Measurements from ENCODE around the gene WIZ. TPM values are rescaled to one million over a fixed set of nuclear protein-coding genes. Genes with fewer than 3 reads are reported as not detected.
A peak's percentile ranks its signal among the peaks of the same experiment; 100 is the strongest.

Gene WIZ
- total RNA-seq, 4 donors from 2014 or later: 23.0 to 48.5 (median 29.6) TPM

GRCh38 chr19:15381429-15381828 lies 68.3 kb downstream of the WIZ start:
- no peak overlapping the region for H3K27ac ChIP-seq
- intact Hi-C loops (cut with DNase I): loop anchor here (5.0 kb wide), 1 partner anchor 36 kb away; the partner anchor contains the start of gene AKAP8L
- H3K27me3 ChIP-seq: no peaks in the 10 kb centered on the region
- H3K4me1 ChIP-seq: peaks cover 21 to 29% of the 10 kb centered on the region in 2 donors
- DNase-seq: no peak
- no peaks in the 10 kb centered on the region for H3K36me3 ChIP-seq
- WGBS, 2 donors: 88 to 92% methylated on average over 2 of the region's 2 CpGs
- H3K9me3 ChIP-seq: no peaks in the 10 kb centered on the region
- no peak overlapping the region for H3K4me3 ChIP-seq (replicated peaks in 1 of 3)
- no peak for TF ChIP-seq CTCF (IDR thresholded peaks at IDR 0.05)
- no peak for TF ChIP-seq POLR2A (IDR thresholded peaks at IDR 0.05)

GRCh38 chr19:15379999-15380647 lies 69.6 kb downstream of the WIZ start:
- intact Hi-C loops (cut with DNase I): loop anchor here (5.0 to 10.0 kb wide), 3 partner anchors 37 to 175 kb away; partner anchors contain the start of gene AKAP8L
- peaks cover 21 to 38% of the 10 kb centered on the region in 2 donors for H3K4me1 ChIP-seq
- DNase-seq: peak; percentile 53 to 58
- H3K27me3 ChIP-seq: no peaks in the 10 kb centered on the region
- H3K36me3 ChIP-seq: no peaks in the 10 kb centered on the region
- peak overlapping the region; percentile 34 to 88 (median 59) for H3K4me3 ChIP-seq (replicated peaks in 1 of 3)
- TF ChIP-seq CTCF (IDR thresholded peaks at IDR 0.05): no peak
- TF ChIP-seq POLR2A (IDR thresholded peaks at IDR 0.05): no peak
- H3K27ac ChIP-seq: peak overlapping the region; percentile 50 to 97 (median 51)
- H3K9me3 ChIP-seq: no peaks in the 10 kb centered on the region
- WGBS, 2 donors: 4 to 75% methylated on average over 2 to 18 of the region's 56 CpGs

GRCh38 chr19:15379083-15379998 lies 70.4 kb downstream of the WIZ start, which contains the start of gene AKAP8:
AKAP8 (minus strand) TSS chr19:15379787; CDS start chr19:15379731, 56 bp downstream.
- Histone ChIP-seq H3K27ac (peak within 1 kb of the TSS; percentile 89 to 98 (median 97)), H3K4me3 (replicated peaks in 1 of 3) (peak within 1 kb of the TSS; percentile 54 to 88 (median 70)), H3K36me3 (no peaks in the 10 kb centered on the region), H3K27me3 (no peaks in the 10 kb centered on the region), H3K9me3 (no peaks in the 10 kb centered on the region), H3K4me1 (peaks cover 21 to 46% of the 10 kb centered on the region in 2 donors)
- TF ChIP-seq POLR2A (IDR thresholded peaks at IDR 0.05) (peak; percentile 38 to 82), CTCF (IDR thresholded peaks at IDR 0.05) (no peak)
- intact Hi-C loops (cut with DNase I): loop anchor here (5.0 to 10.0 kb wide), 2 partner anchors 112 to 175 kb away; no protein-coding TSS in a partner anchor
- WGBS, 2 donors: 0% methylated on average over 11 to 15 of the region's 111 CpGs
- peak; percentile 99 for DNase-seq

GRCh38 chr19:15378534-15379082 lies 71.1 kb downstream of the WIZ start:
- Histone ChIP-seq H3K9me3 (no peaks in the 10 kb centered on the region), H3K4me1 (peaks cover 21 to 52% of the 10 kb centered on the region in 2 donors), H3K4me3 (replicated peaks in 1 of 3) (peak overlapping the region; percentile 54 to 88 (median 70)), H3K36me3 (no peaks in the 10 kb centered on the region), H3K27ac (peak overlapping the region; percentile 89 to 98 (median 97)), H3K27me3 (no peaks in the 10 kb centered on the region)
- 0% methylated on average over 17 to 20 of the region's 22 CpGs for WGBS, 2 donors
- intact Hi-C loops (cut with DNase I): loop anchor here (5.0 to 10.0 kb wide), 2 partner anchors 111 to 176 kb away; no protein-coding TSS in a partner anchor
- TF ChIP-seq POLR2A (IDR thresholded peaks at IDR 0.05): no peak
- no peak for TF ChIP-seq CTCF (IDR thresholded peaks at IDR 0.05)
- DNase-seq: peak; percentile 51 to 58
